HEK293 (cell line): ENCODE measurements around the gene P4HA3.

Experiments used
- CTCF ChIP-seq: fragments of 450-650 bp; formaldehyde crosslinking; IDR thresholded peaks from 2 replicates; pipeline ENCODE4 v1.5.1; 2016; ENCODE audit warnings: missing biosample characterization, missing genetic modification characterization
- KLF1 ChIP-seq: fragments of 450-650 bp; formaldehyde crosslinking; IDR thresholded peaks from 2 replicates; pipeline ENCODE4 v1.5.1; 2016; ENCODE audit warnings: missing biosample characterization, missing genetic modification characterization
- PRDM1 ChIP-seq: fragments of 450-650 bp; formaldehyde crosslinking; IDR thresholded peaks from 2 replicates; pipeline ENCODE4; 2016; ENCODE audit warnings: missing biosample characterization, missing genetic modification characterization
- SP2 ChIP-seq: fragments of 450-650 bp; formaldehyde crosslinking; IDR thresholded peaks from 2 replicates; pipeline ENCODE4 v1.5.1; 2016; ENCODE audit warnings: missing biosample characterization, missing genetic modification characterization
- YY1 ChIP-seq: fragments of 450-650 bp; formaldehyde crosslinking; IDR thresholded peaks from 2 replicates; pipeline ENCODE4 v1.5.1; 2018; ENCODE audit warnings: missing biosample characterization, missing genetic modification characterization
- ZBTB8A ChIP-seq: fragments of 450-650 bp; formaldehyde crosslinking; IDR thresholded peaks from 2 replicates; pipeline ENCODE4 v1.5.1; 2016; ENCODE audit warnings: missing biosample characterization, missing genetic modification characterization
- ZNF473 ChIP-seq: fragments of 450-650 bp; formaldehyde crosslinking; IDR thresholded peaks from 2 replicates; pipeline ENCODE4 v1.5.1; 2017; ENCODE audit warnings: missing biosample characterization, missing genetic modification characterization

- no peak for TF ChIP-seq CTCF (tag by site-specific recombination)
- TF ChIP-seq ZBTB8A (tag by site-specific recombination): no peak
- no peak for TF ChIP-seq YY1 (tag by site-specific recombination)
- TF ChIP-seq PRDM1: no peak
- no peak for TF ChIP-seq ZNF473 (tag by site-specific recombination)
- TF ChIP-seq KLF1 (tag by site-specific recombination): no peak
- no peak for TF ChIP-seq SP2 (tag by site-specific recombination)
These were observed 15.2 kb upstream of the P4HA3 start for GRCh38 chr11:74326665-74327064.
